SK-N-SH (cell line): ENCODE results near the gene TBX21.

Source experiments
- JUND ChIP-seq: IDR thresholded peaks from 2 replicates; pipeline ENCODE4 v1.4.0; 2012
- SIN3A ChIP-seq: IDR thresholded peaks from 2 replicates; pipeline ENCODE4 v1.6.1; 2012; ENCODE audit warnings: low read depth, mild to moderate bottlenecking, low read length, moderate library complexity, borderline replicate concordance
- TF ChIP-seq, protein P1 (sequence below): IDR thresholded peaks from 2 replicates; pipeline ENCODE4 v1.6.1; 2012; ENCODE audit warnings: mild to moderate bottlenecking, low read depth, low read length, moderate library complexity
- TF ChIP-seq, protein P2 (sequence below): fragments of 200-600 bp; sonication (generic); IDR thresholded peaks from 2 replicates; pipeline ENCODE4 v1.6.1; 2017; ENCODE audit warnings: antibody characterized with exemption, mild to moderate bottlenecking, moderate library complexity

DNA sequence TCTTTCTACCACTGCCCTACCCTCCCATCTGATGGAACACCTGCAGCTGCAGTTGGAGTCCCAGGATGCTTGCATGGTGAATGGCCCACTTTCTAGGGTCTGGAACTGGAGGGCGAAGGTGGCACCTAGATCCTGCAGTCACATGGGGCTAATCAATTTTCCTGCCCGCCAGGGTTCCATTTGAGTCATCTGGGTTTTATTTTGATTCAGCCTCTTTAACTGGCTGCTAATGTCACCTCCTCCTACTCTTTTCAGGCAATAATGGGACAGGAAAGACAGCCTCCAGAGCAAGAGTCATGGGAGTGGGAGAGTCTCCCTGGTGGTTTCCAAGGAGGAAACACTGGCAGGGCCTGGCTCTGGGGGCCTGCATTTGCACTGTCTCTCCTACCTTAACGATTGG, 42.9 kb upstream of the TBX21 start:
- TF ChIP-seq SIN3A (no peak), JUND (no peak)
- TF ChIP-seq, protein P1, sequence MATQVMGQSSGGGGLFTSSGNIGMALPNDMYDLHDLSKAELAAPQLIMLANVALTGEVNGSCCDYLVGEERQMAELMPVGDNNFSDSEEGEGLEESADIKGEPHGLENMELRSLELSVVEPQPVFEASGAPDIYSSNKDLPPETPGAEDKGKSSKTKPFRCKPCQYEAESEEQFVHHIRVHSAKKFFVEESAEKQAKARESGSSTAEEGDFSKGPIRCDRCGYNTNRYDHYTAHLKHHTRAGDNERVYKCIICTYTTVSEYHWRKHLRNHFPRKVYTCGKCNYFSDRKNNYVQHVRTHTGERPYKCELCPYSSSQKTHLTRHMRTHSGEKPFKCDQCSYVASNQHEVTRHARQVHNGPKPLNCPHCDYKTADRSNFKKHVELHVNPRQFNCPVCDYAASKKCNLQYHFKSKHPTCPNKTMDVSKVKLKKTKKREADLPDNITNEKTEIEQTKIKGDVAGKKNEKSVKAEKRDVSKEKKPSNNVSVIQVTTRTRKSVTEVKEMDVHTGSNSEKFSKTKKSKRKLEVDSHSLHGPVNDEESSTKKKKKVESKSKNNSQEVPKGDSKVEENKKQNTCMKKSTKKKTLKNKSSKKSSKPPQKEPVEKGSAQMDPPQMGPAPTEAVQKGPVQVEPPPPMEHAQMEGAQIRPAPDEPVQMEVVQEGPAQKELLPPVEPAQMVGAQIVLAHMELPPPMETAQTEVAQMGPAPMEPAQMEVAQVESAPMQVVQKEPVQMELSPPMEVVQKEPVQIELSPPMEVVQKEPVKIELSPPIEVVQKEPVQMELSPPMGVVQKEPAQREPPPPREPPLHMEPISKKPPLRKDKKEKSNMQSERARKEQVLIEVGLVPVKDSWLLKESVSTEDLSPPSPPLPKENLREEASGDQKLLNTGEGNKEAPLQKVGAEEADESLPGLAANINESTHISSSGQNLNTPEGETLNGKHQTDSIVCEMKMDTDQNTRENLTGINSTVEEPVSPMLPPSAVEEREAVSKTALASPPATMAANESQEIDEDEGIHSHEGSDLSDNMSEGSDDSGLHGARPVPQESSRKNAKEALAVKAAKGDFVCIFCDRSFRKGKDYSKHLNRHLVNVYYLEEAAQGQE, result no peak
- TF ChIP-seq, protein P2, sequence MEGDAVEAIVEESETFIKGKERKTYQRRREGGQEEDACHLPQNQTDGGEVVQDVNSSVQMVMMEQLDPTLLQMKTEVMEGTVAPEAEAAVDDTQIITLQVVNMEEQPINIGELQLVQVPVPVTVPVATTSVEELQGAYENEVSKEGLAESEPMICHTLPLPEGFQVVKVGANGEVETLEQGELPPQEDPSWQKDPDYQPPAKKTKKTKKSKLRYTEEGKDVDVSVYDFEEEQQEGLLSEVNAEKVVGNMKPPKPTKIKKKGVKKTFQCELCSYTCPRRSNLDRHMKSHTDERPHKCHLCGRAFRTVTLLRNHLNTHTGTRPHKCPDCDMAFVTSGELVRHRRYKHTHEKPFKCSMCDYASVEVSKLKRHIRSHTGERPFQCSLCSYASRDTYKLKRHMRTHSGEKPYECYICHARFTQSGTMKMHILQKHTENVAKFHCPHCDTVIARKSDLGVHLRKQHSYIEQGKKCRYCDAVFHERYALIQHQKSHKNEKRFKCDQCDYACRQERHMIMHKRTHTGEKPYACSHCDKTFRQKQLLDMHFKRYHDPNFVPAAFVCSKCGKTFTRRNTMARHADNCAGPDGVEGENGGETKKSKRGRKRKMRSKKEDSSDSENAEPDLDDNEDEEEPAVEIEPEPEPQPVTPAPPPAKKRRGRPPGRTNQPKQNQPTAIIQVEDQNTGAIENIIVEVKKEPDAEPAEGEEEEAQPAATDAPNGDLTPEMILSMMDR, result no peak
